Activated CD8-positive, alpha-beta T cell treated with anti-CD3 and anti-CD28 coated beads for 36 hours (primary cell): ENCODE measurements around the gene BDKRB2. TPM values are rescaled to one million over a fixed set of nuclear protein-coding genes. Genes with fewer than 3 reads are reported as not detected.

Experiments used
- ATAC-seq: fragments of 200-7000 bp; cut with Tn5 transposase; one replicate; pipeline ENCODE4 v1.10.0; 2021; ENCODE audit warnings: mild to moderate bottlenecking, moderate library complexity
- CTCF ChIA-PET: fragments of 350-600 bp; sonication (Branson Sonifier 250); formaldehyde crosslinking; loops from one replicate; lab custom pipeline; 2021; ENCODE audit warnings: antibody characterized with exemption; lab: Charles Lee
- POLR2A ChIA-PET: fragments of 350-600 bp; sonication (Branson Sonifier 250); formaldehyde crosslinking; loops from one replicate; lab custom pipeline; 2021; ENCODE audit warnings: antibody characterized with exemption; lab: Charles Lee
- DNase-seq: peaks from one replicate; pipeline ENCODE4 v3.0.0-alpha.2; 2020
- H3K27ac Mint-ChIP-seq: one replicate; pipeline ENCODE4 v1.8.0; 2021; ENCODE audit warnings: mild to moderate bottlenecking, mixed read lengths
- H3K27me3 Mint-ChIP-seq: one replicate; pipeline ENCODE4 v1.8.0; 2021; ENCODE audit warnings: mixed read lengths
- H3K36me3 Mint-ChIP-seq: one replicate; pipeline ENCODE4 v1.8.0; 2021; ENCODE audit warnings: low read depth, mixed read lengths
- H3K4me1 Mint-ChIP-seq: one replicate; pipeline ENCODE4 v1.8.0; 2021; ENCODE audit warnings: low read depth, mixed read lengths
- H3K4me3 Mint-ChIP-seq: one replicate; pipeline ENCODE4 v1.8.0; 2021; ENCODE audit warnings: mild to moderate bottlenecking, moderate library complexity, mixed read lengths
- H3K9me3 Mint-ChIP-seq: one replicate; pipeline ENCODE4 v1.8.0; 2021; ENCODE audit warnings: mixed read lengths
- intact Hi-C: fragments of 100-400 bp; cut with micrococcal nuclease; formaldehyde crosslinking; loops from one replicate; pipeline ENCODE4 v1.10.0; 2022
- total RNA-seq, 2 experiments: library from RNA; stranded (reverse); gene quantifications; one replicate each; pipeline ENCODE4 v1.2.3, GENCODE V29; 2021
- TF ChIP-seq, protein P1 (sequence below): fragments of 200-600 bp; IDR thresholded peaks from one replicate; pipeline ENCODE4 v1.8.0; 2022; ENCODE audit warnings: antibody characterized with exemption, mild to moderate bottlenecking

BDKRB2 gene
- total RNA-seq, 2 experiments from 2014 or later: not detected

- no peaks in the 10 kb centered on the region for H3K9me3 Mint-ChIP-seq
- DNase-seq (no peak), ATAC-seq (no peak)
- no peak overlapping the region for H3K4me3 Mint-ChIP-seq
- TF ChIP-seq, protein P1, sequence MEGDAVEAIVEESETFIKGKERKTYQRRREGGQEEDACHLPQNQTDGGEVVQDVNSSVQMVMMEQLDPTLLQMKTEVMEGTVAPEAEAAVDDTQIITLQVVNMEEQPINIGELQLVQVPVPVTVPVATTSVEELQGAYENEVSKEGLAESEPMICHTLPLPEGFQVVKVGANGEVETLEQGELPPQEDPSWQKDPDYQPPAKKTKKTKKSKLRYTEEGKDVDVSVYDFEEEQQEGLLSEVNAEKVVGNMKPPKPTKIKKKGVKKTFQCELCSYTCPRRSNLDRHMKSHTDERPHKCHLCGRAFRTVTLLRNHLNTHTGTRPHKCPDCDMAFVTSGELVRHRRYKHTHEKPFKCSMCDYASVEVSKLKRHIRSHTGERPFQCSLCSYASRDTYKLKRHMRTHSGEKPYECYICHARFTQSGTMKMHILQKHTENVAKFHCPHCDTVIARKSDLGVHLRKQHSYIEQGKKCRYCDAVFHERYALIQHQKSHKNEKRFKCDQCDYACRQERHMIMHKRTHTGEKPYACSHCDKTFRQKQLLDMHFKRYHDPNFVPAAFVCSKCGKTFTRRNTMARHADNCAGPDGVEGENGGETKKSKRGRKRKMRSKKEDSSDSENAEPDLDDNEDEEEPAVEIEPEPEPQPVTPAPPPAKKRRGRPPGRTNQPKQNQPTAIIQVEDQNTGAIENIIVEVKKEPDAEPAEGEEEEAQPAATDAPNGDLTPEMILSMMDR: no peak
- H3K36me3 Mint-ChIP-seq: no peaks in the 10 kb centered on the region
- intact Hi-C loops: no loop called here
- ChIA-PET POLR2A (no interaction called here), CTCF (no interaction called here)
- H3K27ac Mint-ChIP-seq: no peak overlapping the region
- peaks cover 4% of the 10 kb centered on the region for H3K4me1 Mint-ChIP-seq
- H3K27me3 Mint-ChIP-seq: peaks cover 16% of the 10 kb centered on the region
Observed at GRCh38 chr14:96182546-96182945, 22.1 kb upstream of the BDKRB2 start.

GRCh38 chr14:96184737-96185136, 19.9 kb upstream of the BDKRB2 start:
- H3K4me1 Mint-ChIP-seq: peaks cover 2% of the 10 kb centered on the region
- TF ChIP-seq, protein P1: no peak
- no peaks in the 10 kb centered on the region for H3K9me3 Mint-ChIP-seq
- intact Hi-C loops: no loop called here
- DNase-seq (no peak), ATAC-seq (no peak)
- H3K4me3 Mint-ChIP-seq: no peak overlapping the region
- no peaks in the 10 kb centered on the region for H3K36me3 Mint-ChIP-seq
- ChIA-PET CTCF (no interaction called here), POLR2A (no interaction called here)
- no peak overlapping the region for H3K27ac Mint-ChIP-seq
- peaks cover 29% of the 10 kb centered on the region for H3K27me3 Mint-ChIP-seq

DNA sequence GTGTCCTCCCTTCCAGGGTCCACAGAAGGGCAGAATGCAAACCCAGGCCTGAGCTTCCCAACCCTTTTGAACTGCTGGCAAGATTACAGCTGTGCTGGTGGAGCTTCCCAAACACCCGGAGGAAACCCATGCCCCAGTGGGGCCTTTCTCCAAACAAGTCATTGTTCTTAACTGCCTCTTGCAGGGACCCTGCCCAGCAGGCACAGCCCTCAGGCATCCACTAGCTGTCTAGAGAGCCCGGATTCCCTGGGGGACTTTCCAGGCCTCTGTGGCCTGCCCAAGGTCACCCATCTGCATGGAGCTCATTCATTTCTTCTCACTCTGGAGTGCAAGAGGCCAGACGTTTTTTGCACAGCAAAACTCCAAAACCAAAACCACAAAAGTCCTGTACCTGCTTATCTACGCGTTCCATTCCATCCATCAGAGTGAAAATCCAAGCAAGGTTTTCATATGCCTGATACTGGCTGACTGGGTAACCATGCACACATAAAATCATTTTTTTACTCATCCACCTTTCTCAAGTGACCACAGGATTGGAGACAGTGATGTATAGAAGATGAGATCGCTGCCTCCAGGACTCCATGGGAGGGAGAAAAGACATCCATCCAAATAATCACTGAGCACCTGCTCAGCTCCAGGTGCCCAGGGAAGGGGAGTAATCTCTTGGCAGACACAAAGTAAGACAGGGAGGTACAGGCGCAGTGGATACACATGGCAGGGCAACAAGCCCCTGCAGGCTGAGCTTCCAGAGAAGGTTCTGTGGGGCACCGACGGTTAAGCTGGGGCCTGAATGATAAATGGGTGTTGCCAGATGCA, 17.2 kb upstream of the BDKRB2 start:
- Mint-ChIP-seq H3K36me3 (no peaks in the 10 kb centered on the region), H3K9me3 (no peaks in the 10 kb centered on the region), H3K27ac (no peak overlapping the region), H3K27me3 (peaks cover 29% of the 10 kb centered on the region), H3K4me3 (no peak overlapping the region), H3K4me1 (peaks cover 2% of the 10 kb centered on the region)
- ATAC-seq (no peak), DNase-seq (no peak)
- intact Hi-C loops: no loop called here
- TF ChIP-seq, protein P1: no peak
- CTCF ChIA-PET: no interaction called here
- POLR2A ChIA-PET: no interaction called here

DNA sequence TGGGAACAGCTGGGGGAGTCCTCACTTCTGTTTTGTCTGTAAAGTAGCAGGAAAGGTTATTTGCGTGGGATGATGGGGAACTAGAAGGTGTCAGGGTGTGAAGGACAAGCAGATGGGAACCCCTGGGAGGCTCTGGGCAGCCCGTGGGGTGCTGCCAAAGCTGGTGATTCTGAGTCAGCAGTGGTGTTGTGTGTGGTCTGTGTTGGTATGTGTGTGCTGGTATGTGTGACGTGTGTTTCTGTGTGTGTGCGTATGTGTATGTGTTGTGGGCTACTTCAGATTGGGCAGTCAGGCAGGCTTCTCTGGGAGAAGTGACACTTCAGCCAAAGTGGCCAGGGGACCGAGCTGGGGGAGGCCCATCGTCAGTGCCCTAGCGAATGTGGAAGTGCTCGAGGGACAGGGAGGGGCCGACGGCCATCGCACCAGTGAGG, 15.3 kb upstream of the BDKRB2 start:
- peak; percentile 37 for ATAC-seq
- Mint-ChIP-seq H3K9me3 (no peaks in the 10 kb centered on the region), H3K4me3 (no peak overlapping the region), H3K36me3 (no peaks in the 10 kb centered on the region), H3K4me1 (peaks cover 2% of the 10 kb centered on the region), H3K27ac (no peak overlapping the region), H3K27me3 (peaks cover 29% of the 10 kb centered on the region)
- CTCF ChIA-PET: no interaction called here
- intact Hi-C loops: no loop called here
- POLR2A ChIA-PET: no interaction called here
- TF ChIP-seq, protein P1: no peak
- no peak for DNase-seq

- ChIA-PET CTCF (no interaction called here), POLR2A (no interaction called here)
- ATAC-seq: no peak
- no peak for DNase-seq
- Mint-ChIP-seq H3K9me3 (no peaks in the 10 kb centered on the region), H3K27me3 (peaks cover 26% of the 10 kb centered on the region), H3K27ac (no peak overlapping the region), H3K36me3 (no peaks in the 10 kb centered on the region), H3K4me3 (no peak overlapping the region), H3K4me1 (peaks cover 2% of the 10 kb centered on the region)
- TF ChIP-seq, protein P1: no peak
- intact Hi-C loops: no loop called here
Observed at GRCh38 chr14:96191353-96191752, 13.3 kb upstream of the BDKRB2 start.
